HuH-7 (cell line): Measurements from ENCODE around the gene CWF19L1.

Experiments
- DNase-seq: peaks from one replicate; pipeline ENCODE4 v3.0.0; 2011; ENCODE audit warnings: low spot score

Gene CWF19L1

DNA sequence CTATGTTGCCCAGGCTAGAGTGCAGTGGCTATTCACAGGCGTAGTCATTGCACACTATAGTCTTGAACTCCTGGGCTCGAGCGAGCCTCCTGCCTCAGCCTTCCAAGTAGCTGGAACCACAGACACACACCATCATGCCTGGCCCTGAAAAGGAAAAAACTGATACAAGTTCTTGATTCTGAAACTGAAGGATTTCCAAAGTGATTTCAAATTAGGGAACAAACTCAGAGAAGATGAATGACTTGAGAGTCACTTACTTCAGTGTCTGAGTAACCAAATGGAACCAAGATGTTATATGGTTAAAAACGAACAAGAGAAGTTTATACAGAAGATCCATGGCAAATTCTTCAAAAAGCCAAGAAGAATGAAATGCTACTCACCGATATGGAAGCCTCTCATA, 14.4 kb downstream of the CWF19L1 start:
- no peak for DNase-seq

- DNase-seq = no peak
These were observed 18.6 kb downstream of the CWF19L1 start for GRCh38 chr10:100248820-100249219.

GRCh38 chr10:100245484-100246220, 21.8 kb downstream of the CWF19L1 start:
- no peak for DNase-seq

DNA sequence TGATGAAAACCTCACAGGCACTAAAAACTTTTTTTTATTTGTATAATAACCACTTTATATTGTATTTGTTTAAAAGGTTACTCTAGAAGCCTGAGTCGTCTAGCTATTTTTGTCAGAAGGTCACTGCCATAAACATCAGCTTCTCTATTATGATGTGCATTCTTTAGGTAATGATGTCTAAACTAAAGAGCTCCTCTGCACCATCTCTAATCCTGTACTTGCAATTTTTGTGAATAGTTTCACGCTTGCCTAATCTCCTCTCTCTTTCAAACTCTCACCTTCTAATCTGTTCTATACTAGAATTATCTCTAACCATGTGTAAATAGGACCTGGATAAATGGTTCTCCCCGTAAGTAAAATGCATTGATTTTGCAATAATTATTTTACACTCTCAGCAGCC, 27.6 kb downstream of the CWF19L1 start:
- DNase-seq = no peak

DNA sequence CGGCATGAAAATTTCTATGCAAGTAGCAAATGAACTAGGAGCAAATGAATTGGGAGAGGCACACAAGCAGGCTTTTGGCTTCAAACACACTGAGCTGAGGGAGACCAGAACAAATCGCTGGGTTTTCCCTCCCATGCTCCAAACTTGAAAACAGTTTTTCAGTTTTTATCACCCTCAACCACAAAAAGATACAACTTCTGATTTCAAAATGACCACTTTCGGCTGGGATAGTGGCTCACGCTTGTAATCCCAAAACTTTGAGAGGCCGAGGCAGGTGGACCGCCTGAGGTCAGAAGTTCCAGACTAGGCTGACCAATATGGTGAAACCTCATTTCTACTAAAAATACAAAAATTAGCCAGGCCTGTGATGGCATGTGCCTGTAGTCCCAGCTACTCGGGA, 29.0 kb downstream of the CWF19L1 start:
- no peak for DNase-seq

GRCh38 chr10:100232101-100232500, 35.3 kb downstream of the CWF19L1 start:
- DNase-seq = no peak

GRCh38 chr10:100229819-100230422, 37.5 kb downstream of the CWF19L1 start:
- no peak for DNase-seq

- no peak for DNase-seq
These were observed 43.6 kb downstream of the CWF19L1 start for GRCh38 chr10:100223879-100224278.

DNA sequence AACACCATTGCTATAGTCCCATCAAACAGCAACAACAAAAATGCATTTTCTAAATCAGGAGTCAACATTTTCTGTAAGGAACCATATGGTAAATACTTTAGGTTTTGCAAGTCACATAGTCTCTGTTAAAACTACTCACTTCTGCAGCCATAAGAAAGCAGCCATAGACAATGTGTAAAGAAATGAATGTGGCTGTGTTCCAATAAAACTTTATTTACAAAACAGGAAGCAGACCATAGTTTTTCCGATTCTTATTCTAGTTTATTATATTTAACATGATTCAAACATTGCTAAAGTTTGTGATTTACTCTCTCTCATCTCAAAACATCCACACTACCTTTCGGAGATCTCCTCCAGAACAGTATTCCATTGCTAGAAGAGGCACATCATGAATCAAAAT, 44.9 kb downstream of the CWF19L1 start:
- DNase-seq = no peak

DNA sequence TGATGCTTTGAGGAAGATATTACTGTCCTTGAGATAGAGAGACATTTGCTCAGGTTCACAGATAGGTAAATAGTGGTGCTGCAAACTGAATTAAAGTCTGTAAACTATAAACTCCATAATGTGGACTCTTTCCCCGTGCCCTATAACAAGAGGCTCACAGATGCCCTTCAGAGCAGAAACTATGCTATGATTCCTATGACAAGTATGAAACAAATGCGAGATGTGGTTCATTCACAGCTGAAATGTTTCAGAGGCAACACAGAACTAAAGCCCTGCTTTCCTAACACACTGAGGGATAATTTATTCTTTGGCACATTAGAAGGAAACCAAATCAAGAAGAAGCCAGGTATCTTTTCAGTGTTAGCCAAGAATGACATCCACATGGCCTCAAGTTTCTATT, 51.4 kb downstream of the CWF19L1 start:
- DNase-seq = no peak

GRCh38 chr10:100209303-100209702, 58.1 kb downstream of the CWF19L1 start:
- no peak for DNase-seq

GRCh38 chr10:100208276-100208675, 59.2 kb downstream of the CWF19L1 start:
- no peak for DNase-seq

DNA sequence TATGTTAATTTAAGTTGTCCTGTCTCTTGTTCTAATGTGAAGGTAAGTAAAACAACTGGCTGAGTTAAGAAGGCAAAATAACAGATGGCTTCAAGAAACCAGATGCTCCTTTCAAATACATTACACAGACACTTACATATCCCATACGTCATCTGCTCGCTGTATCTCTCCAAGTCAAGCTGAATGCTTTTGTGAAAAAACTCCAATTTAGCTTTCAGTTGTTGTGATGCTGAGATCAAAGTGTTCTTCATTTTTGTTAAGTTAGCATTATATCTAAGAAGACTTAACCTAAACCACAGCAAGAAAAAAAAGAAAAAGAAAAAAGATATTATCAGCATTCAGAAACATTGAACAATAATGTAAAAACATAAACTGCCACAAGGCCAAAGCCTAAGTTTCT, 63.1 kb downstream of the CWF19L1 start:
- no peak for DNase-seq

- no peak for DNase-seq
These were observed 65.9 kb downstream of the CWF19L1 start for GRCh38 chr10:100201549-100201948.

GRCh38 chr10:100194711-100195110, 72.7 kb downstream of the CWF19L1 start:
- DNase-seq = no peak

DNA sequence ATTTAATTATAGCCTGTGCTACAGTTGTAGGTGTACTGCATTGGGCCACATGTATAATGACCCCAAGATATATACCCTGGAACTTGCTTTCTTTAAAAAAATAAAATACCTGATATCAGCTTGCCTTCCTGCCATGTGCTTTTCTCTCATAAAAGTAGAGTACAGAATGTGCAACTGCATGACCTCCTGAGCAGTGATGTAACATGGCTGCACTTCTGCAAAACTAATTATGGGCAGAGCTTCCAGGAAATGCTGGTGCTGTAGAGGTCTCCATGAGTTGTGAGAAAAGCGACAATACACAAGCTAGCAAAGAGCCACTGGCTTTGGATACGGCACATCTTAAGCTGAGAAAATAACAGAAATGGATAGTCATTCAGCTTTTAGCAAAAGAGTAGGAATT, 75.1 kb downstream of the CWF19L1 start:
- DNase-seq = no peak

DNA sequence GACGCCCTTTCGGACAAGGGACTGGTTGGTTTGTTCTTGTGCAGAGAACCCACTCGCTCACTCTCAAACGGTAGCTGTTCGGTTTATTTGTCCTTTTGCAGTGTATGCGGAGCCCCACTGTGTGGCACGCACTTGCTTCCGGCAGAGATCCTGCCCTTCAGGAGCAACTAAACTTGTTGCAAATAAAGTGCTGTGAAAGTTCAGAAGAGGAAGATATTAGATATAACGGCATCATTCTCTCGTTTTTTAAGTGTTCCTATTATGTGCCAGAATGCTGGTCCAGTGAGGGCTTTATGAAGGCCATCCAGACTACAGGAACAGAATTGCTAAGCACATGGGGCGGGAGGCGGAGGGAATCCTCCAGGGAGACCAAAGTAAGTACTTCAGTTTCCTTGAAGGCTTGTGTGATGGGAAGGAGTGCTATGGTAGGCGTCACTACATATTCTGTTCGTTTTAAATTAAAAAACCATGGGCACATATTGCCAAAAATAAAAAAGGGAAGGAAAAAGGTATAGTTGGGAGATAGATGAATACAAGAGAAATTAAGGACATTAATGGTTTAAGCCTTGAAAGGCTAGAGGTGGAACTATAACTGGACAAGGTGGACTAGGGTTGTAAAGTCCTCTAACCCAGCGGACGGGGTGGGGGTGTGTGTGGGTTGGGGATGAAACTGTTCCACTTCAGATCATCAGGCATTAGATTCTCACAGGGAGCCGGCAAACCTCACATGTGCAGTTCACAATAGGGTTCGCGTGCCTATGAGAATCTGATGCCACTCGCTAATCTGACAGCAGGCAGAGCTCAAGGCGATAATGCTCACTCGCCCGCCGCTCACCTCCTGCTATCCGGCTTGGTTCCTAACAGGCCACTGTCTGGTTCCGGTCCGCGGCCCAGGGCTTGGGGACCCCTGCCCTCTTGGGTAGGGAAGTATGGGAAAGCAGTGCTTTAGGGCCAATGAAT, 80.9 kb downstream of the CWF19L1 start:
- DNase-seq = no peak

DNA sequence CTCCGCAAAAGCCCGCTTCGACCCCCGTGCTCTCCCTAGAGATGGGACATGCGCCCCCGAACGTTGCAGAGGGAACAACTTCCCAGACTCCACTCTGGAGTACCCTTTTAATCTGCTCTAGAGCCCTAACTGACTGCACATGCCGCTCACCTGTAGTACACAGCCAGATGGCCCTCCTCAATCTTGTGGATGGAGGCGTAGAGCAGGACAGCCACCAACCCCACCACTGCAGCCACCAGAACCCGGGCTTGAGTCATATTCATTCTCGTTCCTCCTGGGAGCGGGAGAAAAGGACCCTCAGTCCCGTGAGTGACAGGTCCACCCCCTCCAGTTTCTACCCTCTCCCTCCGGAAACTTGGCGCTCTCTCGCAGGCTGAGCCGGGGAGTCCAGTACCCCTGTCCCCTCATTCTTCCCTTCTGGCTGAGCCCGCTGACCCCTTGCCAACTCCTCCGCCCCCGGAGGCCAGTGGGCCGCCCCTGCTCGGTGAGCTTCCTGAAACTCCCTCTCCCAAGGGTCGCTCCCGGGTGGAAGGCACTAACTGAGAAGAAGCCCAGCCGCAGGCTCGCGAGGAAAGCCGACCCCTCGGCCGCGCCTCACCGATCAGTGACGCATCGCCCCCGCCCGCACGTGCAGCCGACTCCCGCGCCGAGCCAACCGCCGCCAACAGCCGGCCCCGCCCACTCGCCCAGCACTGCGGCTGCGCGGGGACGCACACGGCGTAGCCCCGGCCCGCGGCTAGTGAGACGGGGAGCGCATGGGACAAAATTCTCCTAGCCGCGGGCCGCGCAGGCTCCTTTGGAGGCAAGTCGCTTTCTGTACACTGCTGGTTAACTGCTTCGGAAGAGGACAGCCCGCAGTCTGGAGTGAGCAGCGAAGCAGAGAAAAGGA, 81.8 kb downstream of the CWF19L1 start, which contains the start of gene ERLIN1:
TSS of gene ERLIN1 (minus strand) at position 666 of the 889 bp plus-strand sequence. CDS start at position 263, 403 bp downstream.
- peak; percentile 80 for DNase-seq

DNA sequence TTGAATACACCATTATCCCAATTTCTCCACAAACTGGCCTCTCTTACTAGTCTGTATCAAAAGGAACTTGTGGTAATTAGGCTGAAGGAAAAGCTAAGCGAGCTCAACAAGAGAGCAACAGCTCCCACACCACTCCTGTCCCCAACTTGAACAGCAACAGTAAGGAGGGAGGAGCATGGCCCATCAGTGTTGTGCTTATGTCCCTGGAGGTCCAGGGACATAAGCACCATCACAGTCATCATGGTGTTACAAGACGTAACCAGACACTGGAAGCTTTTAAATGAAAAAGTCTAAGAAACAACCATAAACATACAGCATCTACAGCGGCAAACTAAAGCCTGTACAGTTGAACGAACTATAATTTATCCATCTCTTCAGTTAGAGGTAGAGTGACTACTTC, 82.6 kb downstream of the CWF19L1 start:
- peak; percentile 28 for DNase-seq

DNA sequence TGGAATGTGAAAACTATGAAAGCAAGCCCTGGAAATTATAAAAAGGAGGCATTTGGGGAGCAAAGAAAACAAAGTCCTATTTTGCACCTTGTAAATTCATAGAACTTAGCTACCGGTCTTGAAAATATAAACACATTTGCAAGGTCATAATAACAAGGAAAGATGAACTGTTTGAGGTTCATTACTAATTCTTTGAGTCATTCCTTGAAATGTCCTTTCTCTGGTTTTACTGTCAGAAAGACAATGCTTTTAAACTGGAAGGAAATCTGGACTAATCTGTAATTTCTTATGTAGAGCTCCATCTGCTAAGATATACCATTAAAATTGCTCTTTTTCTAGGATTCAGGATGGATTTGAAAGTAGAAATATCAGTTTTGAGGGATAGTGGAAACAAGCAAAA, 83.0 kb downstream of the CWF19L1 start:
- no peak for DNase-seq

DNA sequence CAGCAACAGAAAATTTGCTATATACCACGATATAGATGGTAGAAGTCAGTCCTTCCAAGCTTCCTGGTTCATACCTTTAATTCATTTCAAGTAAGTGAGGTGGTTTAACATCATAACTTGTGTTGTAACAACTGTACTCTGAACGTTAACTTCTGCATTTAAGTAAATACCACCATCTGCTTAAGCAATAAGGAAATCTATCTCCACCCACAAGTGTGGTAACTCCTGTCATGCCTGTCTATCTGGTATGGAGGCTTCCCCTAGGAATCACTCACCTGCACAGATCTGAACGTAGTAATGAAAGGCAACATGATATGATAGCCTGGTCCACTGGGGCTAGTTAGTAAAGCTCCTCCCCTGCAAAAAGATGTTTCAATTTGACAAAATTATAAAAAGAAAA, 84.0 kb downstream of the CWF19L1 start:
- DNase-seq = peak; percentile 39

DNA sequence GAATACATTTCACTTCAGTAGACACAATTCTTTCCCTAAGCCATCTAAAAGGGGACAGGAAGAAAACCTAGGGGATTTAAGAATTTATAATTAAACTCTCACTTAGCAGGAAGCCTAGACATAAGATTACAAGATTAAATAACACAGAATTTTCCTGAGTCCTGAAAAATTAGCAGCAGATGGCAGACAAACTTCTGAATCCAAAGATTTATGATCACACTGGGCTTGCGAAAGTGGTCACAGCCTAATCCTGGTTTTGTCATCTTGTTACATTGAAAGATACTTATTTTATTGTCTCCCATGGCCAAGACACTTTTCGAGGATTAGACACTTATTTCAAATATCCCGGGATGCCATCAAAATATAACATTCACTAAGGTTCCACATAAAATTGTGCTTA, 84.5 kb downstream of the CWF19L1 start:
- DNase-seq = no peak
